Choroid plexus epithelial cell (primary cell): ENCODE results near the gene ZNF512B.
A peak's percentile ranks its signal among the peaks of the same experiment; 100 is the strongest.
"Not testable (repeated sequence)": the region's sequence is repeated elsewhere in the genome, so short reads cannot be mapped to it uniquely, and the experiment has no call there.

ENCODE experiments used
- DNase-seq: peaks from one replicate; pipeline ENCODE4 v3.0.0-alpha.2; 2010; ENCODE audit warnings: low read depth
- H3K4me3 ChIP-seq: 2 replicates; pipeline ENCODE4 v1.5.1; 2011; ENCODE audit warnings: low read depth, mild to moderate bottlenecking, control low read depth, low read length, moderate library complexity
- CTCF ChIP-seq: conservative IDR thresholded peaks from 2 replicates; pipeline ENCODE4 v1.5.1; 2011; ENCODE audit warnings: low read depth, mild to moderate bottlenecking, control low read depth, inconsistent platforms, low read length, moderate library complexity

ZNF512B gene

GRCh38 chr20:63976980-63977738 is 7.4 kb upstream of the ZNF512B start:
- no peak for TF ChIP-seq CTCF
- H3K4me3 ChIP-seq = no peak overlapping the region
- no peak for DNase-seq

- H3K4me3 ChIP-seq, DNase-seq: not testable (repeated sequence)
These were observed 6.8 kb upstream of the ZNF512B start for GRCh38 chr20:63976511-63976910.

GRCh38 chr20:63974402-63975200 is 4.9 kb upstream of the ZNF512B start:
- no peak overlapping the region for H3K4me3 ChIP-seq
- no peak for TF ChIP-seq CTCF
- no peak for DNase-seq

GRCh38 chr20:63973636-63974401 is 4.1 kb upstream of the ZNF512B start:
- peak; percentile 88 for DNase-seq
- TF ChIP-seq CTCF = peak; percentile 95
- peak overlapping the region; percentile 65 for H3K4me3 ChIP-seq

GRCh38 chr20:63973160-63973479 is 3.4 kb upstream of the ZNF512B start:
- H3K4me3 ChIP-seq = no peak overlapping the region

GRCh38 chr20:63972312-63973159 is 2.8 kb upstream of the ZNF512B start:
- H3K4me3 ChIP-seq = no peak overlapping the region
- TF ChIP-seq CTCF = no peak
- no peak for DNase-seq

More at GRCh38 chr20:63973160-63973479, 3.4 kb upstream of the ZNF512B start:
- TF ChIP-seq CTCF = no peak
- DNase-seq = no peak

- not testable (repeated sequence) for H3K4me3 ChIP-seq, DNase-seq
These were observed 2.2 kb upstream of the ZNF512B start for GRCh38 chr20:63971960-63972311.
